Keratinocyte (primary cell): Measurements from ENCODE around the gene PDE8A.

Source experiments
- CTCF ChIP-seq, 3 experiments: IDR thresholded peaks in 1 of 3; conservative IDR thresholded peaks in 1 of 3; optimal IDR thresholded peaks in 1 of 3; 2 replicates in 2 of 3; 3 replicates in 1 of 3; pipeline versions ENCODE3 to v1.5.1; 2011; ENCODE audit warnings: low read length in 3 of 3, mild to moderate bottlenecking in 3 of 3, moderate library complexity in 2 of 3, control low read depth in 1 of 3, inconsistent platforms in 1 of 3; ENCODE audit not compliant: insufficient read depth in 2 of 3; ENCODE audit errors: extremely low read depth in 1 of 3
- EZH2 ChIP-seq: IDR thresholded peaks from one replicate; pipeline ENCODE4 v1.6.1; 2012; ENCODE audit warnings: inconsistent platforms, mild to moderate bottlenecking, low read length, moderate library complexity

GRCh38 chr15:85128621-85129020 is 147.0 kb downstream of the PDE8A start:
- TF ChIP-seq CTCF (optimal IDR thresholded peaks at IDR 0.05 in 1 of 3, IDR thresholded peaks at IDR 0.05 in 1 of 3, conservative IDR thresholded peaks at IDR 0.05 in 1 of 3; ENCODE audit: extremely low read depth in 1 of 3, insufficient read depth in 2 of 3, low read length in 3 of 3) (no peak), EZH2 (no peak)
